Urothelium cell line (cell line): ENCODE data around the gene GINS1.

Experiments
- DNase-seq: peaks from one replicate; pipeline ENCODE4 v3.0.0; 2011; ENCODE audit warnings: low spot score, mixed read lengths
- FAIRE-seq: peaks from 2 replicates; lab custom pipeline; 2011; peaks lifted over from hg19 to GRCh38; lab: Jason Lieb, UNC

GINS1 gene

DNA sequence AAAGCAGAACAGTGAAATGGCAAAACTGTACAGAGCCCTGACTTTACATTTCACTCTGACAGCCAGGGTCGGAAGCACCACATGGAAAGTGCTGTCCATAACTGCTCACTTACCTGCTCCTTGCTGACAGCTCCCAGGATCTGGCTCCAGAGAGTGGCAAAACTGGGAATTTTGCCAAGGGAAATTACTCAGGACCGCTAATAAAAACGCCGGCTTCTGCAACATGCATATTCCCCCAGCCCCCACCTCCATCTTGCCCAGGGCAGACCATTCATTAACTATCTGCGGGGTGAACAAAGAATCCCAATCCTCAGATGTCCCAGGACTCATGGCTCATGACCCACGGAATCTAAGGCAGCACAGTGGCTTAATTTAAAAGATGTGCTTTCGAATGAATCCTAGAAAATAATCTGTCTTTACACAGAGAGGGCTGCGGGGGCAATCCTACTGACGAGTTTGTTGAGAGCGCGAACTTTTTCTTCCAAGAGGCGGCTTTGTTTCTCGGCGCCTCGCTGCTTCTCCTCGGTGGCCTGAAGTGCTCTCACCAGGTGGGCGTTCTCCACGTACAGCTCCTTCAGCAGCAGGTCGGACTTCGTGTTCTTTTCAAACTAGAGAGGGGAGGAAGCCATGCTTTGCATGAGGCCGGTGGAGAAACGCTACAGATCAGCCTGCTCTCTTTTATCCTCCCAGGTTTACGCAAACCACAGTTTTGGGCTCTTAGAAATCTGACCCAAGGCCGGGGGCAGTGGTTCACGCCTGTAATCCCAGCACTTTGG lies 45.8 kb downstream of the GINS1 start:
- FAIRE-seq, result no peak
- peak; percentile 53 for DNase-seq

DNA sequence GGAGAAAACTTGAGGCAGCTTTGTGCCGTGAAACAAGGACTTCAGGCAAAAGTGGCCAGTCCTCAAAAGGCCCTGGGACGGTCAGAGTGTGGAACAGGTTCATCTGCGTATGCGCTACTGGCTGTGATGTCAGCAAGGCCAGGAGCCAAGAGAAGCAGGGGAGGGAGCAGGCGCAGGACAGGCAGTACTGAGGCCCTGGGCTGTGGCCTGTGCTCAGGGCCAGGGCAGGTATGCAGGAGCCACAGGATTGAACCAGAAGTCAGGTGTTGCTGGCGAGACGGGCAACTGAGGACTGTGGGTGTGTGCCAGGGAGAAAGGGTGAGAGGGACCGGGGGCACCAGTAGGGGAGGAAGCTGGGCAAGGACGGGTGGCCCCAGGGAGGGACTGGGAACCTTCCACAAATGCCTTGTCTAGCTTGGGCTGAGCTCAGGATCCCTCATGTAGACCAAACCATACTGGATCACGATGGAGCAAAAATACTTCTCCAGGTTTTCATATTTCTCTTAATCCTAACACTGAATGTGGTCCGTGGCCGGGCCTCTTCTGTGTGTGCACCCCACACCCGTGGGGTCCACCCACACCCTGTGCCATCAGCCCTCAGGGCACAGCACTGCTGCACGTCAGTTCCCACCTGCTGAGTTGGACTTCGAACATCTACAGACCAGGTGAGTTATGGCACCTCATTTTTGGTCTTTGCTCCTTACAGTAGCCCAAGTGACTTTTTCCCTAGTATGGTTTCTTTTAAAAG lies 46.9 kb downstream of the GINS1 start:
- DNase-seq (no peak), FAIRE-seq (peak; percentile 27)

DNA sequence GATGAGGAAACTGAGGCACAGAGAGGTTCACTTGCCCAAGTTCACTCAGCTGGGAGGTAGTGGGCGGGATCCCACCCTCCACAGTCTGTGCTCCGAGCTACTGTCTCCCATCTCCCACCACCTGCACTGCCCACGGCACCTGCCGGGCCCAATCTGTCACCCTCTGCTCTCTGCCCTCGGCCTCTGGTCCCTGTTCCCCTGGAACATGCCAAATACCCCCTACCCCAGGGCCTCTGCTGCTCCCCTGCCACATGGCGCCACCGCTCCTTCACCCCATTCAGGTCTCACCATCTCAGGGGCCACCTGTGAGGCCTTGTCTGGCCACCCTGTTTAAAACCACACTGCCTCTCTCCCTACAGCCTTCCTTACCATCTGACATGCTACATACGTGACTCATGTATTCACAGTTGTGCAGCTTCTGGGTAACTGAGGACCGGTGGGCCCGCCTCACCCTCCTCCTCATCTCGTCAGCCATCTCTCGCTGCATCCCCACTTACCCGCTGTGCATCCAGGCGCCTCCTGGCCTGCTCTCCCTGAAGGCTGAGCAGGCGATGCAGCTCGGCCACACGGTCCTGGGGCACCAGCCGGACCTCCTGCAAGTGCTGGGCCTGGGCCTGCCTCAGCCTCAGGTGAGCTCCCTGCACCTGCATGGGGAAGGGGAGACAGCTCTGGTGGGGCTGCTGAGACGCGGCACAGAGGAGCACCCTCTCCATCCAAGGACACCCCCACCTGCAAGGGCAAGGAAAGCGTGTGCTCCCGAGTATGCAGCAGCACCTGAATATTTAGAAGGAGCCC lies 50.6 kb downstream of the GINS1 start:
- DNase-seq (no peak), FAIRE-seq (no peak)

DNA sequence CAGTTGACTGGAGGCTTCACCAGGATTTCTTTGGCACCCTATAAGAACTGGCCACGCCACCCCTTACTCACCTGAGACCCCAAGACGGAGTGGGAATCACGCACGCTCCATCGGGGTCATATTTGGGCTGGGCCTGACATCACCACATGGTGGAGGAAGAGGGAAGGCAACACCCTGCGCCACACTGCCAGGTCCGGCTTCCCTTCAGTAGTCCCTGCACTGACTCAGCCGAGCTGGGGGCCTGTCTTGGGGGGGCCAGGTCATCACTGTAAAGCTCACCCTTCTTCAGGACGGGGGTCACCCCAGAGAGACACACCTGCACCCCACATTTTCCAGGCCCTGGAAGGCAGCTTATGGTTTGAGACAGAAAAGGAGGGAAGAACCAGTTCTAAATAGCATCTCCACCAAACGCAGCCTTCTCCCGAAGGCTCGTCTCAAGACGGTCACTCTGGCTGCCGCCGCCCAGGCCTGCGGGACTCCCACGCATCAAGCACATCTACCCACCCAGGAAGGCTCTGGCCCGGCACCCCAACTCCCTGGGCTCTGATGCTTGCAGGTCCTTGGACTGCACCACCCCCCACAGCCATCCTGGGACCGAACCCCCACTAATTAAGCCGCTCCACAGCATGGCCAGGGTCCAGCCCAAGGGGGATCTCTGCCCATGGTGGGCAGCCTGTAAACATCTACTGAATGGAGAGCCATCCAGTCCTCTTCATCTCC lies 51.8 kb downstream of the GINS1 start:
- FAIRE-seq (no peak), DNase-seq (no peak)

DNA sequence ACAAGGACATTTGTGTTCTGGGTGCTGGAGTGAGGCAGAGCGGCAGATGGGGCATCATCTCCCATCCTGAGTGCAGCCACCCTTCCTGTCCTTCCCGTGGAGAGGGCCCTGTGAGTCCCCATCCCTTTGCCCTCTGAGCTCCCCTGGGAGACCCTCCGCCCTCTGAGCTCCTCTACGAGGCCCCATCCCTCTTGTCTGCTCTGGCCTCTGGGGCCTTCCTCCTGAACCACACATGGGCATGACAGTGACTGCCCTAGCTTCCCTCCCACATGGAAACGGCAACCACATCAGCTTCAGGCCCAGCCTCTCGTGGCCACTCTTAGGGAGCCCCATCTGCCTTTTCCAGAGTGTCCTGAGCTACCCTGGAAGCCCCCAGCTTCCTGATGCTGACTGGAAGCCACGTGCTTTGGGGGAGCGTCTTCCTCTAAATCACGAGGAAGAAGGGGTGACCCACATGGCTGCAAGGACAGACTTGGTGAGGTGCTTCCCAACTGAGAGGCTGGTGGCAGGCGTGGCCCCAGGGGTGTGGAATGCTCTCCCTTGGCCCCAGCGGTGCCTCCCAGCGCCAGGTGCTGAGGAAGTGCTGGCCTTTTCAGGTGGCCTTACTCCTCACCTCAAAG lies 52.6 kb downstream of the GINS1 start:
- no peak for FAIRE-seq
- no peak for DNase-seq

DNA sequence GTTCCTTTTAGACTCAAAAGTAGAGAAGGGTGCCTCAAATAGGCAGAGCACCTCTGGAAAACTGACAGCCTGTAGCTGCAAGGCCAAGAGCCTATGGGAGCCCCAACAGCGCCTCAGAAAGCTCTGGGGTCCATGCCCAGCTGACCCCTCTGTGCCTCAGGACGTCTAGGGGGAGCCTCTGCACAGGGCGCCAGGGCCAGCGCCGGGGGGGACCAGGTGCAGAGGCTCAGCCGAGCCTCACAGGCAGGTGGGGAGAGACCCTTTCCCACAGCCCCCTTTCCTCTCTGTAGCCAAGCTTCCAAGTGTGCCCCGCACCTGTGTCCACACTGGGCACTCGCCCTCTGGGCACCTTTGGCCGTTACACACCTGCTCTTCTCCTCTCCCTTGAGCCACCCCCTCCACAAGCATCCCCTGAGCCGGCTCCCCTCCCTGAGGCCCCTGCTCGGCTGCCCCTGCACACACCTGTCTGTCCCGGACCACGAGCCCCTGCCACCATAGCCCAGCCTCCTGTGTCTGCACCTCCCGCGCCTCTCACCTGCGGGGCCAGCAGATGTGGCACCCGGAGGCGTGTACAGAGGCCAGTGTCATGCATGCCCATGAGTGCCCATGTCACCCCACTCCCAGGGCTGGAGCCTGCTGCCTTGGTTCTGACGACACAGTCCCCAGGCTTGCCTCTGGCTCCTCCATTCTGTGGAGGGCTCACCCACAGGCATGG lies 53.2 kb downstream of the GINS1 start:
- FAIRE-seq, result no peak
- DNase-seq, result no peak

DNA sequence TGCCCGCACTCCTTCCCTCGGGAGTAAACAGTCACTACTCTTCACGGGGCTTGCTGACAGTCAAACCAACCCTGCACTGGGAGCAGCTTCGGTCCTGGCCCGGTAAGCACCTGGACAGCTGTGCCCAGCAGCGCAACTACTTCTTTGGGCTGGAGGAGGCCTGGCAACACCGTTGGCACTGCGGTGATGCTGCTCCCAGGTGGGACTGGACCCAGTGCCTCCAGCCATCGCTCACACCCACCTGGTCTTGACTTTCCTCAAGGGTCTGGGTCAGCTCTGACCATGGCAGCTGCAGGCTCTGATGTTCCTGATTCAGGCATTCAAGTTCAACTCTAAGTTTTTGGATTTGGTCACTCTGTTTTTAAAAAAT lies 53.8 kb downstream of the GINS1 start:
- DNase-seq, result no peak

DNA sequence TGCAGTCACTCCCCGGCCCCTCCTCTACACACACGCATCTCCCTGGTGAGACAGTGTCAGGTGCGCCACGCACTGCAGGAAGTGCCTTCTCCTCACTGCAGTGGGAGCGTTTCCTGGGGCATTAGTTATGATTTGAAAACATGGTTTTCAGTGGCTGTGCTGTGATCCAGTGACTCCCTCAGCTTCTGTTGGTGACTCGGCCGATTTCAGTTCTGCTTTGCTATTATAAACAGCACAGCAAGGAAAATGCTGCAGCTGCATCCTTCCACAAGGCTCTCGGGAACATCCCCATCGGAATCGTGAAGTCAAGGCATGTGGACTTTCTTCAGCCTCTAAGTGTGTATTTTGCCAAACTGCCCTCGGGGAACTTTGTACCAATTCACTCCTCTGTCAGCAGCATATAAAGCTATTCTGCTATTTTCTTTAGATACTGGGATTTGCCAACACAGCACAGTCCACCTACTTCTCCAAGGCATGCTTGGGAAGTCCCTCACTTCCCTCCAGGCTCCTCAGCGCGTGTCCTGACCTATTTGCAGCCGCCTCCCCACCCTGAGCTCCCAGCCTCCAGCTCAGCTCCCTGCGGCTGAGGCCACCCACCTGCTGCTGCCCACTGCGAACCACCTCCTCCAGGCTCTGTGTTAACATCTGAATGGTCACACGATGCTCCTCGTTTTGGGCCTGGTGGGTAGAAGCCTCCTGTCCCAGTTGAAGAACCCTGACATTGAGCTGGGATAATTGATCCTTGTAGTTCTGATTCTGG lies 54.5 kb downstream of the GINS1 start:
- no peak for DNase-seq
- no peak for FAIRE-seq

More for the DNA sequence above, 53.8 kb downstream of the GINS1 start:
- no peak for FAIRE-seq

DNA sequence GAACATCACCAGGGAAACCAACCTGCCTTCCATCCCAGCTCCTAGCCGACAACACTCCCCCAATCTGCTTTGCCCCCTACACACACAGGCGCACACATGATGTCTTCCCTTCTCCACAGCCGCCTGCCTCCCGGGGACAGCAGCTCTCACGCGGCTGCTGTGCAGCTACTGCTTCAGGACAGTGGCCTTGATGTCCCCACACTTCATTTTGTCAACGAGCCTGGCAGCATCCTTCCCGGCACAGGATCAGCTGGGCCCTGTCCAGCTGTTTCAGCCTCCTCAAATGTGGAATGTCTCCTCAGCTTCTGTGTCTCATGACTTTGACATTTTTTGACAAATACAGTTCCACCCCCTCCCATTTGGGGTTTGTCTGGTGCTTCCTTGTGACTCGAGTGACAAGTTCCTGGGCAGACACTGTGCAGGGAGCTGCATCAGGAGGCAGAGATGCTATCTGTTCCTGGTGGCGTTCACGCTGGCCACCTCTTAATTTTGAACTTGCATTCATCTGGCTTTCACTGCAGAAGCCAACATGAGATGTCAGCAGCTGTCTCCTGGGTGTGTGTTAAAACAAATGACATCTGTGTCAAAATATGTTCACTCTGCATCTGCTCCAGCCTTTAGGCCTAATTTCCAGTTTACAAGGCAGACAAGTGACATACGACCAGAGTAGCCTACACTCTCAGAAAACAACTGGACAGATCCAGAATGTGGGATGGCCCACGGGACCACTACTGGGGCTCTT lies 57.2 kb downstream of the GINS1 start:
- FAIRE-seq, result no peak
- no peak for DNase-seq

DNA sequence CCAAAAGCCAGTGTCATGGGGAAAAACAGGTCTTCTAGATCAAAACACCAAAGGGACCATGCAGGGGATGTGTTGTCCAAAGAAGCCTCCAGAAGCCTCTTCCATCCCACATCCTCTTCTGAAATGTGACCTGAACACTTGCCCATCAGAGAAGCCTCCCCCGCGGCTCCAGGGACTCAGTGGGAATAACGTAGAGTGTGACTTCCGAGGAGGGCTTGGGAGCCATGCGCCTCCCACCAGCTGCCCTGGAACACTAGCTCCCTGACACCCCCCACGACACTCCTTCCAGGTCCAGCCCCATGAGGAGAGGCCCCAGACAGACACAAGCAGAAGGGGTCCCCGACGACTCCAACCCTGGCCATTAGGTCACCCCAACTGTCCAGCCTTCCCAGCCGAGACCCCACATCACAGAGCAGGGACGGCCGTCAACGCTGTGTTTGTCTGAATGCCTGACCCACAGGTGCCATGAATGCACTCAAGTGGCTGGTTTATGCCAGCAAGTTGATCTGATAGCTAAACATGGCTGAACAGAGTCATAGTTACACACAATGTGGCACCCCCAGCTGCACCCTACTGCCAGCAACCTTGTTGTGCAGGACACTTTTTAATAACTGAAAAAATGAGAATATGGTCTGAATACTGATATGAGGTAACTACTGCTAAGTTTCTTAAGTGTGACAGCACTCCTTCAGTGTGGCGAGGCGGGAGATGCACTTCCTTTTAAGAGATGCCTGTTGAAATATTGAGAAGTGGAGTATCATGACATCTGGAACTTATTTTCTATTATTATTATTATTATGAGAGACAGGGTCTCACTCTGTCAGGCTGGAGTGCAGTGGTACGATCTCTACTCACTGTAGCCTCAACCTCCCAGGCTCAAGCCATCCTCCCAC lies 58.0 kb downstream of the GINS1 start:
- DNase-seq (no peak), FAIRE-seq (no peak)

DNA sequence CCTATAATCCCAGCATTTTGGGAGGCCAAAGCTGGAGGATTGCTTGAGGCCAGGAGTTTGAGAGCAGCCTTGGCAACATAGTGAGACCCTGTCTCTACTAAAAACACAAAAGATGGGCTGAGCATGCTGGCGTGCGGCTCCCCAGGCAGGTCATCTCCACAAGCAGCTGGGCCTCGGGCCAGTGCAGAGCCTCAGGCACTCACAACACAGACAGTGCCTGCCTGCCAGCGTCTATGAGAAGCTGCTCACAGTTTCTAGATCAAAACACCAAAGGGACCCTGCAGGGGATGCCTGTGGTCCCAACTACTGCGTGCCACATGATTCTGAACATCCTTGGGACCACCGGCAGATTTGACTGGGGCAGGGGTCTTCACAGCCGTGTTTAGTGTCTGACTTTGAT lies 59.4 kb downstream of the GINS1 start:
- no peak for FAIRE-seq
- no peak for DNase-seq

DNA sequence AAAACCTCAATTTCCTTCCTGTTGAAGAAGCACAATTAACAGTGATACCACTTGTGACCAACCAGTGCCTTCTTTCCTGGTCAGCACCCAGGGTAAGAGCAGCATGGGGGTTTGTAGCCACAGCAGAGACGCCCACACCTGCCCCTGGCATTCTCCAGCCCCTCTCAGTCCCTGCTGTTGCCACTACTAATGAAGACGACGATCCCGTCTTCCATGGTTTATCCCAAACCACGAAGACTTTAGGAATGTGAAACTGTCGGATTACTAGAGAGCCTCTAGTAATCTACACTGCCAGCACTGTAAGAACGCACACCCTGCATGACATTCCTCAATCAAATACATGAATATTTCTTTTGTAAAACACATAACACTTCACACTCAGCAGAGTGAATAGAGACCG lies 60.0 kb downstream of the GINS1 start:
- FAIRE-seq (no peak), DNase-seq (no peak)

DNA sequence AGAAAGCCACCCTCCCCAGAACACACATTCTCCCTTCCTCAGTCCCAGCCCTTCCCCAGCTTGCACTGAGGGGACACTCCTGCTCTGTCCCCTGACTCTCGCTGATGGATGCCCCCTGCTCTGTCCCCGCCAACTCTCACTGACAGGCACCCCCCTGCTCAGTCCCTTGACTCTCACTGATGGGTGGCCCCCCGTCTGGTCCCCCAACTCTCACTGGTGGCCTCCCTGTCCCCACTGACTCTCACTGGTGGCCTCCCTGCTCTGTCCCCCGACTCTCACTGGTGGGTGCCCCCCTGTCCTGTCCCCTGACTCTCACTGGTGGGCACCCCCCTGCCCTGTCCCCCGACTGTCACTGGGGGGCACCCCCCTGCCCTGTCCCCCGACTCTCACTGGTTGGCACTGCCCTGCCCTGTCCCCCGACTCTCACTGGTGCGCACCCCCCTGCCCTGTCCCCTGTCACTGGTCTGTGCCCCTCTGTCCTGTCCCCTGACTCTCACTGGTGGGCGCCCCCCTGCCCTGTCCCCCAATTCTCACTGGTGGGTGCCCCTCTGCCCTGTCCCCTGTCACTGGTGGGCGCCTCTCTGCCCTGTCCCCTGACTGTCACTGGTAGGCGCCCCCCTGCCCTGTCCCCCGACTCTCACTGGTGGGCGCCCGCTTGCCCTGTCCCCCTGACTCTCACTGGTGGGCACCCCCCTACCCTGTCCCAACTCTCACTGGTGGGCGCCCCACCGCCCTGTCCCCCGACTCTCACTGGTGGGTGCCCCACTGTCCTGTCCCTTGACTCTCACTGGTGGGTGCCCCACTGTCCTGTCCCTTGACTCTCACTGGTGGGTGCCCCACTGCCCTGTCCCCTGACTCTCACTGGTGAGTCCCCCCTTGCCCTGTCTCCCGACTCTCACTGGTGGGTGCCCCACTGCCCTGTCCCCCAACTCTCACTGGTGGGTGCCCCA lies 60.9 kb downstream of the GINS1 start:
- DNase-seq, result no peak
- no peak for FAIRE-seq

DNA sequence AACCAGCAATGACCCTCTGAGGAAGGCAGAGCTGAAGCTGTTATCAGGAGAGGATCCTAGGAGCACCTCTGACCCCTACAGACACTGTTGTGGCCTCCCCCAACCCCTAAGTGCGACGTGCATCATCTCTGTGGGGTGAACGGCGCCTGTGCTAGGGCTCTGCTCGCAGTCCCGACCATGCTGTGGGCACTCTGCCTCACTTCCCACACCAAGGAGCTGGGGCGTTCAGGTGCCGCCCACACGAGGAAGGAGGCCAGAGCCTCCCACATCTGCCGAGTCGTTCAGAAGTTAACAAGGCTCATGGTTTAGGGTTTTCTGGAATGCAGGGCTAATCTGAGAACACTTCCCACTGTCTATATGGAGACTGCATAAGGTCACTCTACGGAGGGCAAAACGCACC lies 62.1 kb downstream of the GINS1 start:
- no peak for DNase-seq
- FAIRE-seq, result no peak

DNA sequence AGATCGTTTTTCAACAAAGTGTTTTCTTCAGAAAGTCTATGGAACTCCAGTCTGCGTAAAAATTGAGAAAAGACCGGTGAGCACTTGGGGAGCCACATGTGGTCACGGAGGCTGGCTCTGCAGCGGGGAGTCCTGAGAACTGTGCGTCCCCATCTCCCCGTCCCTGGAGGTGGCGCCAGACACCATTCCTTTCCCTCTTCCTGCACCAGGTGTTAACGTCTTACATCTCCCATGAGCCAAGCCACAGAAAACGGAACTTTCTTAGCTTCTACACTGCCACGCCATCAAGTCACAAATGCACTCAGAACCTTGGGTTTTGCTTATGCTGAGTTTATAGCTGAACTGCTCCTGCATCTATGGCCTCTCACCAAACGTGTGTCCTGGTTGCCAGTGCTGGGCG lies 62.6 kb downstream of the GINS1 start:
- FAIRE-seq, result no peak
- DNase-seq, result no peak

DNA sequence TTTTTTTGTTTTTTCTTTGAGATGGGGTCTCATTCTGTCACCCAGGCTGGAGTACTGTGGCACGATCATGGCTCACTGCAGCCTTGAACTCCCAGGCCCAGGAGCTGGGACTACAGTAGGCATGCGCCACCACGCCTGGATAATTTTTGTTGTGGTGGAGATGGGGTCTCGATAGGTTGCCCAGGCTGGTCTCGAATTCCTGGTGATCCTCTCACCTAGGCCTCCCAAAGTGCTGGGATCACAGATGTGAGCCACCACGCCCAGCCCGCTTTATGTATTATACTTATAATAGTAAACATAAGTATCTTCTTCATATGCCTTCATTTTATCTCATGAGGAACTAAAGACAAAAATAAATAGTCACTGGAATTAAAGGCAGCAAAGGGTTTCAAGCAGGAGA lies 63.5 kb downstream of the GINS1 start:
- FAIRE-seq (no peak), DNase-seq (no peak)
